Measurements from ENCODE around the gene PLS3. TPM values are rescaled to one million over a fixed set of nuclear protein-coding genes. Genes with fewer than 3 reads are reported as not detected.
A peak's percentile ranks its signal among the peaks of the same experiment; 100 is the strongest.

Gene PLS3
- total and polyA plus RNA-seq, 2 donors (not counting 3 experiments of a cell fraction or from before 2014, with no cell fraction given) = 120 to 329 TPM

DNA sequence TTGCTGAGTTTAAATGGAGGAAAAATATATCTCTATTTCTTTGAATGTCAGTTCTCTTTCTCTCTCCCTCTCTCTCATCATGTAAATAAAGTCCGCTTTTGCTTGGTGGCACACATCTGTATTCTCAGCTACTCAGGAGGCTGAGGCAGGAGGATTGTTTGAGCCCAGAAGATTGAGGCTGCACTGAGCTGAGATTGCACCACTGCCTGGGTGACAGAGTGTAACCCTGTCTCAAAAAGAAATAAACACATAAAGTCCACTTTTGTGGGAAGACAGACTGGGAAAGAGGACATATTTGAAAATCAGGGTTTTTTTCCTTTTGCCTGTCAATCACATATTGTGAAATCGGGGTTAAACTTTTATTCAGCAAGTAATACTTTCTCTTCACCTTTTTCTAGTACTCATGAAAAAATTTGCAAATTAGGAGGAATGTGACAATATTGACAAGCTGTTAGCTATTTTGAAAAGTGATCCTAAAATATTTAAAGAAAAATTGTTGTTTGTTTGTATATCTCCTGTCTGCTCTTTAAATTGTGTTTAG is 42.6 kb downstream of the PLS3 start:
- H3K9ac ChIP-seq (replicated peaks; ENCODE audit: extremely low read depth, insufficient read depth, low read length) = no peak overlapping the region
- no peaks in the 10 kb centered on the region for H4K20me1 ChIP-seq (replicated peaks; ENCODE audit: control insufficient read depth, extremely low read depth, insufficient read depth, low read length)
- DNase-seq (ENCODE audit: low read depth, low spot score) = no peak
- no peak overlapping the region for H2AFZ ChIP-seq (ENCODE audit: low read depth, low read length)
- dilution Hi-C loops (cut with MboI; ENCODE audit: extremely low pct_ligation_motif_present, low sequenced_read_pairs) = no loop called here
- peak; percentile 72 for FAIRE-seq
- POLR2A ChIA-PET = interaction anchor here (1.1 kb wide), 1 partner anchor 12 kb away, joined by 4 read pairs; no protein-coding TSS in a partner anchor
- BruUV-seq (replicated peaks) = no TSS peak
- no peaks in the 10 kb centered on the region for H3K9me3 ChIP-seq (replicated peaks; ENCODE audit: control insufficient read depth, insufficient read depth, low read length)
- no peak overlapping the region for H3K4me2 ChIP-seq (ENCODE audit: insufficient read depth, low read length)
- H3K9me1 ChIP-seq (replicated peaks; ENCODE audit: control insufficient read depth, extremely low read depth, insufficient read depth, low read length) = no peaks in the 10 kb centered on the region
- TF ChIP-seq EZH2 (IDR thresholded peaks at IDR 0.05; ENCODE audit: borderline replicate concordance, low read depth, low read length, severe bottlenecking) (no peak), POLR2A (IDR thresholded peaks at IDR 0.05; ENCODE audit: low read depth, low read length) (no peak), FOS (IDR thresholded peaks at IDR 0.05; ENCODE audit: borderline replicate concordance, insufficient read depth, low read length) (no peak)
- H3K4me3 ChIP-seq (replicated peaks in 1 of 3; ENCODE audit: insufficient read depth in 1 of 3, low read depth in 1 of 3, low read length in 3 of 3) = no peak overlapping the region
- CTCF ChIA-PET = no interaction called here
- H3K27ac ChIP-seq (ENCODE audit: insufficient read depth, low read depth, low read length) = no peak overlapping the region
- H3K79me2 ChIP-seq (ENCODE audit: control insufficient read depth, insufficient read depth, low read length) = peaks cover 91% of the 10 kb centered on the region
- H3K36me3 ChIP-seq (ENCODE audit: control insufficient read depth in 2 of 2, extremely low read depth in 1 of 2, insufficient read depth in 2 of 2, low read length in 2 of 2) = no peaks in the 10 kb centered on the region
- H3K27me3 ChIP-seq (ENCODE audit: control insufficient read depth in 2 of 2, insufficient read depth in 2 of 2, low read length in 2 of 2) = no peaks in the 10 kb centered on the region
- intact Hi-C loops (cut with micrococcal nuclease) = no loop called here
- peaks cover 15% of the 10 kb centered on the region for H3K4me1 ChIP-seq (ENCODE audit: control insufficient read depth, extremely low read depth, insufficient read depth, low read length)

DNA sequence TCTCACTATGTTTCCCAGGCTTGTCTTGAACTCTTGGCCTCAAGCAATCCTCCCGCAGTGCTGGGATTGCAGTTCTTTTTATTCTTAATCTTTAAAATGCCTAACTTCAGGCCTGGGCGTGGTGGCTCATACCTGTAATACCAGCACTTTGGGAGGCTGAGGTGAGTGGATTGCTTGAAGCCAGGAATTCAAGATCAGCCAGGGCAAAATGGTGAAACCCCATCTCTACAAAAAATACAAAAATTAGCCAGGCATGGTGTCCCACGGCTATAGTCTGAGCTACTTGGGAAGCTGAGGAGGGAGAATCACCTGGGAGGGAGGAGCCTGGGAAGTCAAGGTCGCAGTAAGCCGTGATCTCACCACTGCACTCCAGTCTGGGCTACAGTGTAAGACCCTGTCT is 45.9 kb downstream of the PLS3 start:
- TF ChIP-seq EZH2 (IDR thresholded peaks at IDR 0.05; ENCODE audit: borderline replicate concordance, low read depth, low read length, severe bottlenecking) (no peak), GATA2 (IDR thresholded peaks at IDR 0.05; ENCODE audit: insufficient read depth, insufficient read length, low read depth, low read length) (no peak), JUN (IDR thresholded peaks at IDR 0.05; ENCODE audit: borderline replicate concordance, insufficient read depth, insufficient read length, low read depth) (no peak), POLR2AphosphoS5 (IDR thresholded peaks at IDR 0.05; ENCODE audit: insufficient read depth, low read depth, low read length) (no peak), POLR2A (IDR thresholded peaks at IDR 0.05; ENCODE audit: low read depth, low read length) (no peak), MYC (IDR thresholded peaks at IDR 0.05; ENCODE audit: low read depth, low read length) (no peak), FOS (IDR thresholded peaks at IDR 0.05; ENCODE audit: borderline replicate concordance, insufficient read depth, low read length) (no peak)
- TF ChIP-seq, protein P1, sequence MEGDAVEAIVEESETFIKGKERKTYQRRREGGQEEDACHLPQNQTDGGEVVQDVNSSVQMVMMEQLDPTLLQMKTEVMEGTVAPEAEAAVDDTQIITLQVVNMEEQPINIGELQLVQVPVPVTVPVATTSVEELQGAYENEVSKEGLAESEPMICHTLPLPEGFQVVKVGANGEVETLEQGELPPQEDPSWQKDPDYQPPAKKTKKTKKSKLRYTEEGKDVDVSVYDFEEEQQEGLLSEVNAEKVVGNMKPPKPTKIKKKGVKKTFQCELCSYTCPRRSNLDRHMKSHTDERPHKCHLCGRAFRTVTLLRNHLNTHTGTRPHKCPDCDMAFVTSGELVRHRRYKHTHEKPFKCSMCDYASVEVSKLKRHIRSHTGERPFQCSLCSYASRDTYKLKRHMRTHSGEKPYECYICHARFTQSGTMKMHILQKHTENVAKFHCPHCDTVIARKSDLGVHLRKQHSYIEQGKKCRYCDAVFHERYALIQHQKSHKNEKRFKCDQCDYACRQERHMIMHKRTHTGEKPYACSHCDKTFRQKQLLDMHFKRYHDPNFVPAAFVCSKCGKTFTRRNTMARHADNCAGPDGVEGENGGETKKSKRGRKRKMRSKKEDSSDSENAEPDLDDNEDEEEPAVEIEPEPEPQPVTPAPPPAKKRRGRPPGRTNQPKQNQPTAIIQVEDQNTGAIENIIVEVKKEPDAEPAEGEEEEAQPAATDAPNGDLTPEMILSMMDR (IDR thresholded peaks at IDR 0.05; ENCODE audit: extremely low read depth in 1 of 2, insufficient read depth in 1 of 2, low read depth in 1 of 2, low read length in 2 of 2) = no peak
- TF ChIP-seq, protein P2, sequence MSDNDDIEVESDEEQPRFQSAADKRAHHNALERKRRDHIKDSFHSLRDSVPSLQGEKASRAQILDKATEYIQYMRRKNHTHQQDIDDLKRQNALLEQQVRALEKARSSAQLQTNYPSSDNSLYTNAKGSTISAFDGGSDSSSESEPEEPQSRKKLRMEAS (IDR thresholded peaks at IDR 0.05; ENCODE audit: insufficient read depth, insufficient read length) = no peak

More for the DNA sequence above, 45.9 kb downstream of the PLS3 start:
- FAIRE-seq (no peak), DNase-seq (ENCODE audit: low read depth, low spot score) (no peak)
- Histone ChIP-seq H3K4me2 (ENCODE audit: insufficient read depth, low read length) (no peak overlapping the region), H3K27ac (ENCODE audit: insufficient read depth, low read depth, low read length) (no peak overlapping the region), H3K4me3 (replicated peaks in 1 of 3; ENCODE audit: insufficient read depth in 1 of 3, low read depth in 1 of 3, low read length in 3 of 3) (no peak overlapping the region), H3K9me3 (replicated peaks; ENCODE audit: control insufficient read depth, insufficient read depth, low read length) (no peaks in the 10 kb centered on the region), H3K9me1 (replicated peaks; ENCODE audit: control insufficient read depth, extremely low read depth, insufficient read depth, low read length) (no peaks in the 10 kb centered on the region), H3K9ac (replicated peaks; ENCODE audit: extremely low read depth, insufficient read depth, low read length) (no peak overlapping the region), H3K79me2 (ENCODE audit: control insufficient read depth, insufficient read depth, low read length) (peaks cover 79% of the 10 kb centered on the region), H3K4me1 (ENCODE audit: control insufficient read depth, extremely low read depth, insufficient read depth, low read length) (peaks cover 6% of the 10 kb centered on the region), H3K36me3 (ENCODE audit: control insufficient read depth in 2 of 2, extremely low read depth in 1 of 2, insufficient read depth in 2 of 2, low read length in 2 of 2) (peaks cover 0 to 4% of the 10 kb centered on the region in 2 experiments), H2AFZ (ENCODE audit: low read depth, low read length) (no peak overlapping the region), H4K20me1 (replicated peaks; ENCODE audit: control insufficient read depth, extremely low read depth, insufficient read depth, low read length) (no peaks in the 10 kb centered on the region), H3K27me3 (ENCODE audit: control insufficient read depth in 2 of 2, insufficient read depth in 2 of 2, low read length in 2 of 2) (no peaks in the 10 kb centered on the region)
- intact Hi-C loops (cut with micrococcal nuclease) = no loop called here
- BruUV-seq (replicated peaks) = no TSS peak
- dilution Hi-C loops (cut with MboI; ENCODE audit: extremely low pct_ligation_motif_present, low sequenced_read_pairs) = no loop called here
- ChIA-PET POLR2A (no interaction called here), CTCF (interaction anchor here (0.6 kb wide), 1 partner anchor 276 kb away, joined by 3 read pairs; no protein-coding TSS in a partner anchor)
